GM23338 (cell line): ENCODE measurements around the gene INPP4A.

Experiments
- CREB1 ChIP-seq: fragments of 250-450 bp; sonication (Bioruptor Pico); IDR thresholded peaks from 2 replicates; pipeline ENCODE4 v1.5.0; 2020; ENCODE audit warnings: low read depth, mild to moderate bottlenecking, moderate library complexity
- CTCF ChIP-seq, 2 experiments: fragments of 200-600 bp in 1 of 2; sonication (generic) in 1 of 2; conservative IDR thresholded peaks; 2 replicates each; pipeline versions ENCODE4 v1.5.1 to v1.6.1; 2016 to 2017; ENCODE audit warnings: antibody characterized with exemption in 2 of 2, low read depth in 2 of 2, mild to moderate bottlenecking in 2 of 2, moderate library complexity in 1 of 2
- ETS1 ChIP-seq: IDR thresholded peaks from 2 replicates; pipeline ENCODE4 v1.6.1; 2016; ENCODE audit warnings: antibody characterized with exemption
- EZH2 ChIP-seq: fragments of 200-600 bp; sonication (generic); IDR thresholded peaks from one replicate; pipeline ENCODE4 v1.8.0; 2017; ENCODE audit warnings: antibody characterized with exemption, mild to moderate bottlenecking, low read depth; ENCODE audit not compliant: unreplicated experiment
- EZH2phosphoT487 ChIP-seq: fragments of 200-600 bp; sonication (generic); IDR thresholded peaks from one replicate; pipeline ENCODE4 v1.8.1; 2018; ENCODE audit warnings: antibody characterized with exemption; ENCODE audit not compliant: unreplicated experiment
- JUNB ChIP-seq: IDR thresholded peaks from one replicate; pipeline ENCODE4 v1.6.1; 2016; ENCODE audit warnings: antibody characterized with exemption; ENCODE audit not compliant: unreplicated experiment
- NANOG ChIP-seq: IDR thresholded peaks from 2 replicates; pipeline ENCODE4 v1.6.1; 2016; ENCODE audit warnings: antibody characterized with exemption, borderline replicate concordance
- POLR2AphosphoS5 ChIP-seq: IDR thresholded peaks from 2 replicates; pipeline ENCODE4 v1.6.1; 2016; ENCODE audit warnings: antibody characterized with exemption, low read depth
- REST ChIP-seq: IDR thresholded peaks from one replicate; pipeline ENCODE4 v1.6.1; 2018; ENCODE audit warnings: antibody characterized with exemption; ENCODE audit not compliant: unreplicated experiment
- STAT1 ChIP-seq: IDR thresholded peaks from one replicate; pipeline ENCODE4 v1.6.1; 2016; ENCODE audit warnings: antibody characterized with exemption; ENCODE audit not compliant: unreplicated experiment
- ZNF114 ChIP-seq: fragments of 250-450 bp; sonication (Bioruptor Pico); IDR thresholded peaks from 2 replicates; pipeline ENCODE4 v1.5.0; 2020; ENCODE audit warnings: mild to moderate bottlenecking, moderate library complexity
- ZNF331 ChIP-seq: fragments of 250-450 bp; sonication (Bioruptor Pico); IDR thresholded peaks from 2 replicates; pipeline ENCODE4 v1.5.0; 2020; ENCODE audit warnings: low read depth, mild to moderate bottlenecking, moderate library complexity
- ZNF462 ChIP-seq: fragments of 250-450 bp; sonication (Bioruptor Pico); IDR thresholded peaks from 2 replicates; pipeline ENCODE4 v1.5.0; 2020; ENCODE audit warnings: mild to moderate bottlenecking, moderate library complexity

- TF ChIP-seq CTCF (conservative IDR thresholded peaks at IDR 0.05; ENCODE audit: low read depth in 2 of 2), result no peak
- TF ChIP-seq EZH2, result no peak
- TF ChIP-seq EZH2phosphoT487, result no peak
- TF ChIP-seq REST, result no peak
- no peak for TF ChIP-seq POLR2AphosphoS5
- no peak for TF ChIP-seq JUNB
- no peak for TF ChIP-seq CREB1 (CRISPR knock-in tag)
- no peak for TF ChIP-seq ETS1
- TF ChIP-seq ZNF114 (CRISPR knock-in tag), result no peak
- no peak for TF ChIP-seq STAT1
- TF ChIP-seq ZNF331 (CRISPR knock-in tag), result no peak
- TF ChIP-seq NANOG, result no peak
- TF ChIP-seq ZNF462 (CRISPR knock-in tag), result no peak
These were observed 7.9 kb downstream of the INPP4A start for GRCh38 chr2:98452396-98453027.
